SK-N-SH (cell line): ENCODE measurements around the gene SPINK4. TPM values are rescaled to one million over a fixed set of nuclear protein-coding genes. Genes with fewer than 3 reads are reported as not detected.

Experiments used
- CTCF ChIA-PET: fragments of 300-600, 350-600 bp; formaldehyde crosslinking; extraction: SDS; loops from one replicate; lab custom pipeline; 2021; lab: Yijun Ruan, JAX
- POLR2A ChIA-PET: fragments of 350-600 bp; sonication (Branson Sonifier 250); formaldehyde crosslinking; extraction: SDS; loops from one replicate; lab custom pipeline; 2020; ENCODE audit warnings: antibody characterized with exemption, inconsistent platforms; lab: Yijun Ruan, JAX
- DNase-seq: peaks from one replicate; pipeline ENCODE4 v3.0.0; 2012
- H2AFZ ChIP-seq: fragments of 200-600 bp; sonication (generic); 2 replicates; pipeline ENCODE4 v1.8.1; 2016; ENCODE audit warnings: antibody characterized with exemption, mild to moderate bottlenecking, low read depth
- H3F3A ChIP-seq: fragments of 200-600 bp; sonication (generic); replicated peaks from 2 replicates; pipeline ENCODE3; 2016; ENCODE audit warnings: antibody characterized with exemption, mild to moderate bottlenecking; ENCODE audit not compliant: insufficient read depth
- H3K27ac ChIP-seq, 2 experiments: fragments of 200-500 bp in 1 of 2; fragments of 200-600 bp in 1 of 2; sonication (Bioruptor generic) in 1 of 2; sonication (generic), shearing (Covaris generic) in 1 of 2; 2 replicates each; pipeline versions ENCODE4 v1.5.1 to v1.6.1; 2014 to 2016; ENCODE audit warnings: low read depth in 2 of 2, inconsistent platforms in 1 of 2, low read length in 1 of 2, mild to moderate bottlenecking in 1 of 2, mixed read lengths in 1 of 2
- H3K27me3 ChIP-seq: fragments of 200-600 bp; sonication (generic), shearing (Covaris generic); 2 replicates; pipeline ENCODE4 v1.6.1; 2016; ENCODE audit warnings: mixed run types; ENCODE audit not compliant: insufficient read depth
- H3K36me3 ChIP-seq, 2 experiments: fragments of 200-500 bp in 1 of 2; fragments of 200-600 bp in 1 of 2; sonication (Bioruptor generic) in 1 of 2; sonication (generic) in 1 of 2; replicated peaks in 1 of 2; 2 replicates each; pipeline versions ENCODE3 to v1.5.1; 2014 to 2016; ENCODE audit warnings: low read length in 1 of 2, mild to moderate bottlenecking in 1 of 2; ENCODE audit not compliant: insufficient read depth in 2 of 2, control insufficient read depth in 1 of 2
- H3K4me1 ChIP-seq, 2 experiments: fragments of 200-500 bp in 1 of 2; fragments of 200-600 bp in 1 of 2; sonication (Bioruptor generic) in 1 of 2; sonication (generic), shearing (Covaris generic) in 1 of 2; 2 replicates each; pipeline versions ENCODE4 v1.5.1 to v1.6.1; 2014 to 2016; ENCODE audit warnings: low read depth in 1 of 2, low read length in 1 of 2, mixed run types in 1 of 2; ENCODE audit not compliant: insufficient read depth in 2 of 2, control insufficient read depth in 1 of 2
- H3K4me2 ChIP-seq: fragments of 200-600 bp; sonication (generic), shearing (Covaris generic); 2 replicates; pipeline ENCODE4 v1.6.1; 2017; ENCODE audit warnings: mixed run types
- H3K4me3 ChIP-seq, 2 experiments: fragments of 200-500 bp in 1 of 2; fragments of 200-600 bp in 1 of 2; sonication (Bioruptor generic) in 1 of 2; sonication (generic), shearing (Covaris generic) in 1 of 2; 2 replicates each; pipeline versions ENCODE4 v1.5.1 to v1.8.1; 2014 to 2016; ENCODE audit warnings: low read depth in 2 of 2, inconsistent platforms in 1 of 2, low read length in 1 of 2, mild to moderate bottlenecking in 1 of 2, mixed read lengths in 1 of 2, moderate library complexity in 1 of 2
- H3K79me2 ChIP-seq: fragments of 200-600 bp; sonication (generic); 2 replicates; pipeline ENCODE4 v1.8.1; 2017; ENCODE audit warnings: mild to moderate bottlenecking; ENCODE audit not compliant: insufficient read depth
- H3K9ac ChIP-seq: fragments of 200-600 bp; sonication (generic); 2 replicates; pipeline ENCODE4 v1.6.1; 2017; ENCODE audit warnings: mixed run types
- H3K9me2 ChIP-seq: fragments of 200-600 bp; sonication (generic); 2 replicates; pipeline ENCODE4 v1.6.1; 2017; ENCODE audit warnings: mixed run types
- H3K9me3 ChIP-seq: fragments of 200-600 bp; sonication (generic); 2 replicates; pipeline ENCODE4 v1.6.1; 2017; ENCODE audit warnings: mixed run types, mild to moderate bottlenecking, moderate library complexity
- H4K20me1 ChIP-seq: fragments of 200-600 bp; sonication (generic); 2 replicates; pipeline ENCODE4 v1.6.1; 2017; ENCODE audit warnings: mild to moderate bottlenecking, mixed run types; ENCODE audit not compliant: insufficient read depth
- CHD2 ChIP-seq: fragments of 150-350 bp; IDR thresholded peaks from 2 replicates; pipeline ENCODE4 v1.6.1; 2018; ENCODE audit warnings: low read length; ENCODE audit not compliant: partially characterized antibody
- ELF1 ChIP-seq: IDR thresholded peaks from 2 replicates; pipeline ENCODE4 v1.4.0; 2012
- EZH2phosphoT487 ChIP-seq: fragments of 200-600 bp; sonication (generic); IDR thresholded peaks from 2 replicates; pipeline ENCODE4 v1.6.1; 2017; ENCODE audit warnings: low read depth, mixed run types, mild to moderate bottlenecking, antibody characterized with exemption, moderate library complexity, borderline replicate concordance
- FOSL2 ChIP-seq: IDR thresholded peaks from 2 replicates; pipeline ENCODE4 v1.4.0; 2012; ENCODE audit warnings: low read depth, mild to moderate bottlenecking, moderate library complexity, borderline replicate concordance
- GABPA ChIP-seq: IDR thresholded peaks from 2 replicates; pipeline ENCODE4 v1.4.0; 2012; ENCODE audit warnings: low read depth, mild to moderate bottlenecking
- GATA2 ChIP-seq: sonication (generic); formaldehyde crosslinking; IDR thresholded peaks from 2 replicates; pipeline ENCODE4 v1.5.0; 2020; ENCODE audit warnings: mild to moderate bottlenecking, missing genetic modification reagents
- JUND ChIP-seq: IDR thresholded peaks from 2 replicates; pipeline ENCODE4 v1.4.0; 2012
- MEF2A ChIP-seq: IDR thresholded peaks from 2 replicates; pipeline ENCODE4 v1.4.0; 2012; ENCODE audit warnings: low read depth, borderline replicate concordance
- NFIC ChIP-seq: IDR thresholded peaks from 2 replicates; pipeline ENCODE4 v1.4.0; 2012; ENCODE audit warnings: borderline replicate concordance
- NRF1 ChIP-seq: IDR thresholded peaks from 2 replicates; pipeline ENCODE4 v1.6.1; 2012; ENCODE audit warnings: low read depth, mild to moderate bottlenecking, low read length
- RAD21 ChIP-seq: IDR thresholded peaks from 2 replicates; pipeline ENCODE4 v1.6.1; 2012; ENCODE audit warnings: mild to moderate bottlenecking, low read length
- RCOR1 ChIP-seq: fragments of 150-350 bp; IDR thresholded peaks from 2 replicates; pipeline ENCODE4 v1.6.1; 2017; ENCODE audit warnings: antibody characterized with exemption, low read length
- REST ChIP-seq: IDR thresholded peaks from 2 replicates; pipeline ENCODE4 v1.6.1; 2012; ENCODE audit warnings: mild to moderate bottlenecking, low read depth, low read length, moderate library complexity
- RXRA ChIP-seq: IDR thresholded peaks from 2 replicates; pipeline ENCODE4 v1.4.0; 2012; ENCODE audit warnings: low read depth, mild to moderate bottlenecking, borderline replicate concordance
- TAF1 ChIP-seq: IDR thresholded peaks from 2 replicates; pipeline ENCODE4 v1.6.1; 2012; ENCODE audit warnings: low read depth, mild to moderate bottlenecking, low read length, moderate library complexity, borderline replicate concordance
- TCF12 ChIP-seq: IDR thresholded peaks from 2 replicates; pipeline ENCODE4 v1.4.0; 2012
- WGBS: methylation state at CpG from one replicate; pipeline ENCODE4 v1.1.6; 2017; ENCODE audit warnings: low lambda C conversion rate; 5-methylcytosine and 5-hydroxymethylcytosine counted together
- polyA plus RNA-seq, 3 experiments: library from polyadenylated mRNA; depleted of rRNA; stranded (reverse); fragments of >200 nt; gene quantifications; 2 replicates each; pipeline ENCODE4 v1.2.3, GENCODE V29; 2012
- TF ChIP-seq, protein P1 (sequence below): fragments of 150-350 bp; IDR thresholded peaks from 2 replicates; pipeline ENCODE4 v1.6.1; 2016; ENCODE audit warnings: mild to moderate bottlenecking, low read depth, low read length
- TF ChIP-seq, protein P2 (sequence below): IDR thresholded peaks from 2 replicates; pipeline ENCODE4 v1.4.0; 2012; ENCODE audit warnings: low read depth
- TF ChIP-seq, protein P3 (sequence below): fragments of 150-350 bp; IDR thresholded peaks from 2 replicates; pipeline ENCODE4 v1.6.1; 2017; ENCODE audit warnings: antibody characterized with exemption, low read length, low read depth, borderline replicate concordance

The SPINK4 gene
- polyA plus RNA-seq, 1 of the 3 experiments (the other 2 are of a cell fraction) = not detected

DNA sequence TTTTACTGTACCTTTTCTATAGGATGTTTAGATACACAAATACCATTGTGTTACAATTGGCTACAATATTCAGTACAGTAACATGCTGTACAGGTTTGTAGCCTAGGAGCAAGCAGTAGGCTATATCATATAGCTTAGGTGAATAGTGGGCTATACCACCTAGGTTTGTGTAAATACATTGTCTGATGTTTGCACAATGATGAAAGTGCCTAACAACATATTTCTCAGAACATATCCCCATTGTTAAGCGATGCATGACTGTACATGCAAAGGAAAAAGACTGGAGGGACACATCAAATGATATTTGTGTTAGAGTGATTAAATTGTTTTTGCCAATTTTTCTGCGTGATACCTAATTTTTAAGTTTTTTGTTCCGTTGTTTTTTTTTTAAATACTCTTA is 30.2 kb downstream of the SPINK4 start:
- Histone ChIP-seq H3K4me1 (peaks cover 8 to 9% of the 10 kb centered on the region in 2 experiments; a peak in 3 of 4 replicates), H3F3A (peaks cover 18% of the 10 kb centered on the region), H3K36me3 (peaks cover 64 to 74% of the 10 kb centered on the region in 2 experiments), H3K4me3 (no peak overlapping the region), H3K4me2 (no peak overlapping the region), H4K20me1 (no peaks in the 10 kb centered on the region)
- DNase-seq = no peak
- 96% methylated on average over 3 of the region's 3 CpGs for WGBS
- no peak for TF ChIP-seq REST
- no peak for TF ChIP-seq RAD21
- no peak for TF ChIP-seq GABPA
- no peak for TF ChIP-seq EZH2phosphoT487
- TF ChIP-seq JUND = no peak
- no peak for TF ChIP-seq NRF1
- TF ChIP-seq RCOR1 = no peak
- TF ChIP-seq FOSL2 = no peak
- no peak for TF ChIP-seq NFIC
- TF ChIP-seq, protein P1, sequence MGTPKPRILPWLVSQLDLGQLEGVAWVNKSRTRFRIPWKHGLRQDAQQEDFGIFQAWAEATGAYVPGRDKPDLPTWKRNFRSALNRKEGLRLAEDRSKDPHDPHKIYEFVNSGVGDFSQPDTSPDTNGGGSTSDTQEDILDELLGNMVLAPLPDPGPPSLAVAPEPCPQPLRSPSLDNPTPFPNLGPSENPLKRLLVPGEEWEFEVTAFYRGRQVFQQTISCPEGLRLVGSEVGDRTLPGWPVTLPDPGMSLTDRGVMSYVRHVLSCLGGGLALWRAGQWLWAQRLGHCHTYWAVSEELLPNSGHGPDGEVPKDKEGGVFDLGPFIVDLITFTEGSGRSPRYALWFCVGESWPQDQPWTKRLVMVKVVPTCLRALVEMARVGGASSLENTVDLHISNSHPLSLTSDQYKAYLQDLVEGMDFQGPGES = no peak
- no peak for TF ChIP-seq GATA2 (CRISPR knock-in tag)
- TF ChIP-seq, all 33 proteins: peak for 0
- no peaks in the 10 kb centered on the region for H3K9me2 ChIP-seq
- no peak overlapping the region for H3K9ac ChIP-seq
- H3K27me3 ChIP-seq = no peaks in the 10 kb centered on the region
- H3K27ac ChIP-seq = no peak overlapping the region
- POLR2A ChIA-PET = no interaction called here
- no peak overlapping the region for H2AFZ ChIP-seq
- no peaks in the 10 kb centered on the region for H3K9me3 ChIP-seq
- CTCF ChIA-PET = no interaction called here
- H3K79me2 ChIP-seq = peaks cover 47% of the 10 kb centered on the region

GRCh38 chr9:33272061-33272460 is 32.1 kb downstream of the SPINK4 start:
- DNase-seq = no peak
- H3K4me2 ChIP-seq = no peak overlapping the region
- H3K4me1 ChIP-seq = no peaks in the 10 kb centered on the region
- no peaks in the 10 kb centered on the region for H3K27me3 ChIP-seq
- H4K20me1 ChIP-seq = no peaks in the 10 kb centered on the region
- TF ChIP-seq TAF1 (no peak), MEF2A (no peak), CHD2 (no peak), TCF12 (no peak), EZH2phosphoT487 (no peak), RXRA (no peak), ELF1 (no peak)
- TF ChIP-seq, protein P1 = no peak
- TF ChIP-seq, protein P2, sequence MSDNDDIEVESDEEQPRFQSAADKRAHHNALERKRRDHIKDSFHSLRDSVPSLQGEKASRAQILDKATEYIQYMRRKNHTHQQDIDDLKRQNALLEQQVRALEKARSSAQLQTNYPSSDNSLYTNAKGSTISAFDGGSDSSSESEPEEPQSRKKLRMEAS = no peak
- TF ChIP-seq, protein P3, sequence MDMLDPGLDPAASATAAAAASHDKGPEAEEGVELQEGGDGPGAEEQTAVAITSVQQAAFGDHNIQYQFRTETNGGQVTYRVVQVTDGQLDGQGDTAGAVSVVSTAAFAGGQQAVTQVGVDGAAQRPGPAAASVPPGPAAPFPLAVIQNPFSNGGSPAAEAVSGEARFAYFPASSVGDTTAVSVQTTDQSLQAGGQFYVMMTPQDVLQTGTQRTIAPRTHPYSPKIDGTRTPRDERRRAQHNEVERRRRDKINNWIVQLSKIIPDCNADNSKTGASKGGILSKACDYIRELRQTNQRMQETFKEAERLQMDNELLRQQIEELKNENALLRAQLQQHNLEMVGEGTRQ = no peak
- POLR2A ChIA-PET = no interaction called here
- H3K9ac ChIP-seq = no peak overlapping the region
- CTCF ChIA-PET = interaction anchor here (1.2 to 1.5 kb wide), 2 partner anchors 9 to 15 kb away, joined by 3 to 6 read pairs; no protein-coding TSS in a partner anchor
- no peak overlapping the region for H3K4me3 ChIP-seq
- no peak overlapping the region for H3K27ac ChIP-seq
- no peaks in the 10 kb centered on the region for H3K9me3 ChIP-seq
- peaks cover 28% of the 10 kb centered on the region for H3K79me2 ChIP-seq
- no peaks in the 10 kb centered on the region for H3K9me2 ChIP-seq
- no peak overlapping the region for H2AFZ ChIP-seq
- H3F3A ChIP-seq = peaks cover 18% of the 10 kb centered on the region
- WGBS = 100% methylated on average over 1 of the region's 1 CpG
- peaks cover 77 to 83% of the 10 kb centered on the region in 2 experiments for H3K36me3 ChIP-seq
